NK-92 (cell line): ENCODE data around the gene CHST5.
"Not testable (repeated sequence)": the region's sequence is repeated elsewhere in the genome, so short reads cannot be mapped to it uniquely, and the experiment has no call there.

Experiments used
- DNase-seq: peaks from one replicate; lab custom pipeline; 2025; ENCODE audit not compliant: unreplicated experiment; lab: John Stamatoyannopoulos, UW

The CHST5 gene

GRCh38 chr16:75514296-75514695 is 21.6 kb downstream of the CHST5 start:
- no peak for DNase-seq

- no peak for DNase-seq
Measured at GRCh38 chr16:75506574-75506973, 29.3 kb downstream of the CHST5 start.

- no peak for DNase-seq
Measured at GRCh38 chr16:75506107-75506506, 29.8 kb downstream of the CHST5 start.

GRCh38 chr16:75503801-75504200 is 32.1 kb downstream of the CHST5 start:
- DNase-seq = no peak

DNA sequence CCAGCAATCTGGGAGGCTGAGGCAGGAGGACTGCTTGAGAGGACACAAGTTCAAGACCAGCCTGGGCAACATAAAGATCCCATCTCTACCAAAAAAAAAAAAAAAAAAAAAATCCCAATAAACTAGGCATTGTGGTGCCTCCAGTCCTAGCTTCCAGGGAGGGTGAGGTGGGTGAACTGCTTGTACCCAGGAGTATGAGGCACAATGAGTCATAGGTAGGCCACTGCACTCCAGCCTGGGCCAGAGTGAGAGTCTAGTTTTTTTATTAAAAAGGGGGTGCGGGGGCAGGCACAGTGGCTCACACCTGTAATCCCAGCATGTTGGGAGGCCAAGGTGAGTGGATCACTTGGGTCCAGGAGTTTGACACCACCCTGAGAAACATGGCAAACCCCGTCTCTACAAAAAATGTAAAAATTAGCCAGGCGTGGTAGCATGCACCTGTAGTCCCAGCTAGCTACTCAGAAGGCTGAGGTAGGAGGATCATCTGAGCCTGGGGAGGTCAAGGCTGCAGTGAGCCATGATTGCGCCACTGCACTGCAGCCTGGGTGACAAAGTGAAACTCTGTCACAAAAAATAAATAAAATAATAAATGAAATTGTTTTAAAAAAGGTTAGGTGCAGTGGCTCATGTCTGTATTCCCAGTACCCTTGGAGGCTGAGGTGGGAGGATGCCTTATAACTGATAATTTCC is 32.8 kb downstream of the CHST5 start:
- no peak for DNase-seq

GRCh38 chr16:75501820-75502219 is 34.1 kb downstream of the CHST5 start:
- DNase-seq = not testable (repeated sequence)

GRCh38 chr16:75501359-75501758 is 34.5 kb downstream of the CHST5 start:
- no peak for DNase-seq

GRCh38 chr16:75498605-75499322 is 37.1 kb downstream of the CHST5 start:
- not testable (repeated sequence) for DNase-seq

DNA sequence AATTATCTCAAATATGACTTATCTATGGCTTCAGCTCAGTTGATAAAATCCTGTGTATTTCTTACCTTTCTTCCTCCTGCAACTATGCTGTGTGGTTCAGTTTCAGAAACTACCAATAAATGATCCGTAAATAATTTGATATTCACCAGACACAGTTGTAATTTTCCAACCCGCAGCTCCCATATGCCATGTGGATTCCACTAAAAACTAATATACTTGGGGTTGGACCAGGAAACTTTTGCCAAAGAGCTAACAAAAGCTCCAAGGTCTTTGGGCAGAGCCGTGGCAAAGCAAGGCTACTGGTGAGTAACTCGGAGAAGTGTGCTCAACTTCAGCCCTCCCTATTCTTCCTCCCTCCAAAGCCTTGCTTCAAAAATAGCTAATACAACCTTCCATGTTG is 38.4 kb downstream of the CHST5 start:
- no peak for DNase-seq

DNA sequence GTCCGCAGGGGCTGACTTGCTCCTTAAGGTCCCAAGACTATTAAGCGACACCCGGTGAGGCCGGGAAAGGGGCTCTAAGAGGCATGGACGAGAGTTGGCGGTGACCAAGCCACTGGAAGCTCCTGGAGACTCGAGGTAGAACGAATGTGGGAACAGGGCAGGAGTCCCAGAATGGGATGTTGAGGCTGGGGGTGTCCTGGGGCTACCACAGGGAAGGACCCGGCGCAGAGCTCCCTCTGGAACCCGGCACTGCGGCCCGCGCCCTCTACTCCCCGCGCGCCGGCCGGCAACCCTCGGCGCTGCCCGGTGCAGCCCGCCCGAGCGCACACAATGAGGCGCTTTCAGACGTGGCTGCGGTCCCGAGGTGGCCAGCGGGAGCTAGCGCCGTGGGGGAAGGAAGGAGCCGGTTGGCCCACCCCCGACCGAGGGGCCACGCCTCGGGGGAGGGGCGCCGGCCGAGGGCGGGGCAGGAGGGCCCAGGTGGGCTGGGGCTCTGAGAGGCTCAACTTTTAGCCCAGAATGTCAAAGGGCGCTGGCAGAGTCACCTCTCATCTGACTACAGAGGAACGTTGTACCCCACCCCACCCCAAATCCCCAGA is 40.7 kb downstream of the CHST5 start, which contains the start of gene CHST6:
TSS of gene CHST6 (minus strand) at position 366 of the 599 bp plus-strand sequence. CDS start 15,613 bp downstream, outside the sequence.
- DNase-seq = no peak

GRCh38 chr16:75494661-75495075 is 41.2 kb downstream of the CHST5 start:
- no peak for DNase-seq

DNA sequence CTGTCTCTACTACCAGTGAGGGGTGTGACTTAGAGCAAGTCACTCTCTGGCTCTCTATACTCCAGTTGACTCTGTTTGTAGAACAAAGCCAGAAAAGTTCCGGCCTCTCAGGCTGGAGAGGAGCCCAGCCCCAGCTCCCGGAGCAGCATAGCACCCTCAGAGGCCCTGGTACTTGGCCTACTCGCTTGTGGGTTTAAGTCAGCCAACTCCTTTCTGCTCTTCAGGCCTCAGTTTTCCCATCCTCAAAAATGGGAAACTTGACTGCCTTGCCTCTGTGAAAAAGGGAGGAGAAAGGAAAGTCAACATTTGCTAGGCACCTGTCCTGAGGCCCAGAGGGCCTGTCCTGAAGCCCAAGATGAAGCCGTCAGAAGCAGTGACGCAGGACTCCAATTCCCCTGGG is 41.7 kb downstream of the CHST5 start:
- no peak for DNase-seq

DNA sequence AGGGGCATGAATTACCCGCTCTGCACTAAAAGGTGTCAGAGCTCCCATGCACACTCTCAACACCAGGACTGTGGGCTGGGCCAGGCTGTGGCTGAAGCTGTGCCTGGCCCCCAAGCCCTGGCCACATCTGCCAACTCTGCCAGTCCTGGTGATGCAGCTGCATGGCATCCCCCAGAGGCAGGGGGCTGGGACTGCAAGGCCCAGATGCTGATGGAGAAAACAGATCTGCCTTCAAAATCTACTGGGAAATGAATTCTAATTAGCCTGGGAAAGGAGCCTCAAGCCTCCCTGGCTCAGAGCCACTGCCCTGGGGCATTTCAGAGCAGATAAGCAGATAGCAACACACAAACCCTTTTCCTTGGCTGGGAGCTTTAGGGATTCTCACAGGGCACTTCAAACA is 44.0 kb downstream of the CHST5 start:
- DNase-seq = no peak

- DNase-seq = no peak
Measured at GRCh38 chr16:75488322-75488721, 47.6 kb downstream of the CHST5 start.

DNA sequence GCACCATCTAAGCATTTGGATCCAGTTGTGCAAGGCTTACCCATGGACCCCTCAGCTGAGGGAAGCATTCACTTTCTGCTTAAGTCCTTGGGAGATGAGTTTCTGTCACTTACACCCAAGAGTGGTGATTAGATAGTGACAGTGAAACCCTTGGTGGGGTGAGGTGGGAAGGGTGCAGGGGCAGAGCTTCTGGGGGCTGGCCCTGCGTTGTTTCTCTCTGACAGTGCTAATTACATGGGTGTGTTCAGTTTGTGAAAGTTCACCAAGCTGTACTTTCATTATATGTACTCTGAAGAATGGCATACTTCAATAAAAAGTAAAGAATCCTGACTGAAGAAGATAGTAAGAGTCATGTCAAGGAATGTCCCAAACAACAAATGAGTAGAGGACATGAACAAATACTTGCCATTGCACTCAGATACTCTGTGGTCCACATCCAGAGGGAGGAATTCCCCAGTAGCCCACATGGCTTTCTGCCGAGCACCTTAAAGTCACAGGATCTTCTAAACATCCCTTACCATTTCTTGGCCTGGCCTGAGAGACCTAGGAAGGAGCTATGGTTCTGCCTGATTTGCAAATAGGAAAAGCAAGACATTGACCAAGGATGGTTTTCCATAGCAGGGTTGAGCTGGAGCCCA is 49.1 kb downstream of the CHST5 start:
- DNase-seq = no peak

GRCh38 chr16:75486014-75486675 is 49.8 kb downstream of the CHST5 start:
- no peak for DNase-seq

GRCh38 chr16:75485230-75486013 is 50.5 kb downstream of the CHST5 start:
- DNase-seq = no peak

- DNase-seq = no peak
Measured at GRCh38 chr16:75483222-75483621, 52.7 kb downstream of the CHST5 start.

DNA sequence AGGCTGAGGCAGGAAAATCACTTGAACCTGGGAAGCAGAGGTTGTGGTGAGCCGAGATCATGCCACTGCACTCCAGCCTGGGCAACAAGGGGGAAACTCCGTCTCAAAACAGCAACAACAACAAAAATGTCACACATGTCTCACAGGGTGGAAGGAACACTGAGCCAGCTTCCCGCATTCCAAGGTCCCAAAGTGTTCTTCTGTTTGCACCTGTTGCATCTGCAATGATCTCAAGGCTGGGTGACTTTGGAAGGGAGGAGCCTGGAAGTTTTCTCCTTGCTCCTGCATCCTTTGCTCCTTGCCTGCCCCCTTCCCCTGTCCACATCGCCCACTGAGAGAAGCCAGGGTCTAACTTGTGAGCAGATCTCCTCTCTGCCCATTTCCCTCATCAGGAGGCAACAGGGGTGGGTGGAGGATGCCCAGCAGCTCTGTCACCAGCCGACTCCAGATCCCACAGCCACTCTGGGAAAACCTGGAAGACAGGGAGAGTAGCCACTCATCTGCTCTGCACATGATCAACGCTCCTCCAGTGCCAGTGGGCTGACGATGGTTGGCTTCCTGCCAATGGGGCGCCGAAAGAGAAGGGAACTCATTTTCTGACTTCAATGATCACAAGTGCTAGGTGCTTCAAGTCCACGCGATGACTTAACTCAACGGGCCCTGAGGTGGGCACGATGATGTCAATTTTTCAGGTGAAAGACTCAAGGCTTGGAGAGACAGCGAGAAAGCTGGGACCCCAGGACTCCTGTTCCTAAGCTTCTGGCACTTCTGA is 53.3 kb downstream of the CHST5 start:
- no peak for DNase-seq

- DNase-seq = no peak
Measured at GRCh38 chr16:75481475-75481874, 54.4 kb downstream of the CHST5 start.
